HEK293T (cell line): Measurements from ENCODE around the gene PNRC1.

Experiments
- CTCF ChIA-PET: fragments of 350-600 bp; formaldehyde crosslinking; extraction: SDS; loops from one replicate; lab custom pipeline; 2021; ENCODE audit warnings: antibody characterized with exemption, inconsistent platforms; lab: Yijun Ruan, JAX
- POLR2A ChIA-PET: fragments of 350-600 bp; formaldehyde crosslinking; extraction: SDS; loops from one replicate; lab custom pipeline; 2020; ENCODE audit warnings: antibody characterized with exemption, inconsistent platforms; lab: Yijun Ruan, JAX
- DNase-seq: peaks from one replicate; pipeline ENCODE4 v3.0.0; 2012; ENCODE audit warnings: mixed read lengths; ENCODE audit errors: extremely low spot score
- ARNT ChIP-seq: fragments of 450-650 bp; IDR thresholded peaks from 2 replicates; pipeline ENCODE4 v1.6.1; 2017; ENCODE audit warnings: mild to moderate bottlenecking
- BHLHE40 ChIP-seq: fragments of 450-650 bp; IDR thresholded peaks from 2 replicates; pipeline ENCODE4 v1.6.1; 2016; ENCODE audit warnings: mild to moderate bottlenecking, moderate library complexity, borderline replicate concordance
- CTBP1 ChIP-seq: fragments of 450-650 bp; IDR thresholded peaks from 2 replicates; pipeline ENCODE4 v1.6.1; 2016; ENCODE audit warnings: borderline replicate concordance
- ELF4 ChIP-seq: fragments of 450-650 bp; IDR thresholded peaks from 2 replicates; pipeline ENCODE4 v1.6.1; 2017; ENCODE audit warnings: antibody characterized with exemption
- FOXA1 ChIP-seq: fragments of 450-650 bp; IDR thresholded peaks from 2 replicates; pipeline ENCODE4 v1.6.1; 2016; ENCODE audit warnings: mild to moderate bottlenecking
- FOXK2 ChIP-seq: fragments of 450-650 bp; IDR thresholded peaks from 2 replicates; pipeline ENCODE4 v1.6.1; 2016; ENCODE audit warnings: mild to moderate bottlenecking
- FOXM1 ChIP-seq: fragments of 450-650 bp; IDR thresholded peaks from 2 replicates; pipeline ENCODE4 v1.6.1; 2017; ENCODE audit warnings: mild to moderate bottlenecking, borderline replicate concordance
- HDGF ChIP-seq: fragments of 450-650 bp; IDR thresholded peaks from 2 replicates; pipeline ENCODE4 v1.6.1; 2017; ENCODE audit warnings: antibody characterized with exemption, borderline replicate concordance
- L3MBTL2 ChIP-seq: fragments of 450-650 bp; conservative IDR thresholded peaks from 2 replicates; pipeline ENCODE4 v1.6.1; 2016; ENCODE audit warnings: mild to moderate bottlenecking
- LEF1 ChIP-seq: fragments of 450-650 bp; IDR thresholded peaks from 2 replicates; pipeline ENCODE4 v1.6.1; 2017; ENCODE audit warnings: mild to moderate bottlenecking, borderline replicate concordance
- NFRKB ChIP-seq: fragments of 450-650 bp; IDR thresholded peaks from 2 replicates; pipeline ENCODE4 v1.6.1; 2016; ENCODE audit warnings: mild to moderate bottlenecking, moderate library complexity
- SP1 ChIP-seq: fragments of 450-650 bp; IDR thresholded peaks from 2 replicates; pipeline ENCODE4 v1.6.1; 2017
- SUZ12 ChIP-seq: fragments of 450-650 bp; IDR thresholded peaks from 2 replicates; pipeline ENCODE4 v1.6.1; 2016; ENCODE audit warnings: mild to moderate bottlenecking
- TARDBP ChIP-seq: fragments of 450-650 bp; IDR thresholded peaks from 2 replicates; pipeline ENCODE4 v1.6.1; 2016
- ZNF384 ChIP-seq: fragments of 450-650 bp; IDR thresholded peaks from 2 replicates; pipeline ENCODE4 v1.6.1; 2016
- TF ChIP-seq, protein P1 (sequence below): fragments of 450-650 bp; IDR thresholded peaks from 2 replicates; pipeline ENCODE4 v1.6.1; 2016

Gene PNRC1

DNA sequence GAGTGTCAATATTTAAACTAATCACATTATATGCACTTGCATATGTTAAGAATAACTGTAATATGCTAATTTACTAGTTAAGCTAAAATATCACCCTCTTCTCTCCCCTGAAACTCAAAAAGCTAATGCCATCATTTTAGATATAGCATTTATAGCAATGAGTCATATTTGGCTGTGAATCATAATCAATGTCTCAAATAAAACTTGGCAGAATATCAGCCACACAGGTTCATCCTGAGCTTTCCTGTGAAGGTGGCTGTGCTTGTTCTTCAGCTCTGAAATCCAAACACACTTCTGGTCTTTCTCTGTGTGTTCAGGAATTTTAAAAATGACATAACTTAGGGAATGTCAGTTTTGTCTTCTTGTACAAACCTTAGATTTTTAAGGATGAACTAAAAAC, 12.8 kb upstream of the PNRC1 start:
- DNase-seq, result no peak
- ChIA-PET CTCF (no interaction called here), POLR2A (interaction anchor here (1.7 kb wide), 1 partner anchor 13 kb away, joined by 5 read pairs; the partner anchor contains the start of gene PNRC1)
- no peak for TF ChIP-seq FOXA1
- TF ChIP-seq CTBP1, result no peak
- TF ChIP-seq LEF1, result no peak
- TF ChIP-seq NFRKB, result no peak
- TF ChIP-seq FOXM1, result no peak
- TF ChIP-seq, protein P1, sequence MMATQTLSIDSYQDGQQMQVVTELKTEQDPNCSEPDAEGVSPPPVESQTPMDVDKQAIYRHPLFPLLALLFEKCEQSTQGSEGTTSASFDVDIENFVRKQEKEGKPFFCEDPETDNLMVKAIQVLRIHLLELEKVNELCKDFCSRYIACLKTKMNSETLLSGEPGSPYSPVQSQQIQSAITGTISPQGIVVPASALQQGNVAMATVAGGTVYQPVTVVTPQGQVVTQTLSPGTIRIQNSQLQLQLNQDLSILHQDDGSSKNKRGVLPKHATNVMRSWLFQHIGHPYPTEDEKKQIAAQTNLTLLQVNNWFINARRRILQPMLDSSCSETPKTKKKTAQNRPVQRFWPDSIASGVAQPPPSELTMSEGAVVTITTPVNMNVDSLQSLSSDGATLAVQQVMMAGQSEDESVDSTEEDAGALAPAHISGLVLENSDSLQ, result no peak
- TF ChIP-seq TARDBP, result no peak
- no peak for TF ChIP-seq SP1
- no peak for TF ChIP-seq SUZ12
- TF ChIP-seq ARNT, result no peak
- TF ChIP-seq BHLHE40, result no peak
- no peak for TF ChIP-seq ZNF384
- TF ChIP-seq ELF4, result no peak
- no peak for TF ChIP-seq HDGF
- no peak for TF ChIP-seq L3MBTL2
- TF ChIP-seq FOXK2, result no peak

DNA sequence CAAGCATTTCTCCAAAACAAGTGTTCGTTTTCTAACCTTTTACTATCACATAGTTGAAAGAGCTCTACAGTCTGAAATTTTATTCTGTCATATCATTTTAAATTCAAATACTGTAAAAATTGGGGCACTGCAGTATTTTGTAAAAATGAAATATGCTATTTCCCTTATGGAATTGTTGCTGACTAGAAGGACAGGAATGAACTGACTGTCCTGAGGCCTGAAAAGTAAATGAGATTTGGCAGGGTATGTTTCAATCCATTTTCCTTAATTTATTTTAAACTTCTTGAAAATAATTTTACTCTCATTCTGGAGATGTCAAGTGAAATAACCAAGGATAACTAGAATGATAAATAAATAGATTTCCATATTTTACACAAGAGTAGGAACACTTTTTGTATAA, 11.9 kb upstream of the PNRC1 start:
- CTCF ChIA-PET, result no interaction called here
- POLR2A ChIA-PET, result interaction anchor here (1.9 kb wide), 1 partner anchor 12 kb away, joined by 12 read pairs; the partner anchor contains the start of gene PNRC1
- DNase-seq, result no peak
- no peak for TF ChIP-seq NFRKB
- TF ChIP-seq L3MBTL2, result no peak
- TF ChIP-seq BHLHE40, result no peak
- TF ChIP-seq SUZ12, result no peak
- no peak for TF ChIP-seq SP1
- no peak for TF ChIP-seq TARDBP

DNA sequence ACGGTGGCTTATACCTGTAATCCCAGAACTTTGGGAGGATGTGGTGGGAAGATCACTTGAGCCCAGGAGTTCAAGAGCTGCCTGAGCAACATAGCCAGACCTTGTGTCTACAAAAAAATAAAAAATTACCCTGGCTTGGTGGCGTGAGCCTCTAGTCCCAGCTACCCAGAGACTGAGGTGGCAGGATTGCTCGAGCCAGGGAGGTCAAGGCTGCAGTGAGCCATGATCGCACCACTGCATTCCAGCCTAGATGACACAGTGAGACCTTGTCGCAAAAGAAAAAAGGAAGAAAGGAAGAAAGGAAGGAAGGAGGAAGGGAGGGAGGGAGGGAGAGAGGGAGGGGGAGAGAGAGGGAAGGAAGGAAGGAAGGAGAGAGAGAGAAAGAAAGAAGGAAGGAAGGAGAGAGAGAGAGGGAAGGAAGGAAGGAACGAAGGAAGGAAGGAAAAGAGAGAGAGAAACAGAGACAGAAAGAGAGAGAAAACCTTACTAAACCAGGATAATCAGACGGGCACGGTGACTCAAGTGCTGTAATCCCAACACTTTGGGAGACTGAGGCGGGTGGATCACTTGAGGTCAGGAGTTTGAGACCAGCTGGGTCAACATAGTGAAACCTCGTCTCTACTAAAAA, 10.9 kb upstream of the PNRC1 start:
- POLR2A ChIA-PET, result interaction anchor here (1.9 kb wide), 1 partner anchor 11 kb away, joined by 12 read pairs; the partner anchor contains the start of gene PNRC1

DNA sequence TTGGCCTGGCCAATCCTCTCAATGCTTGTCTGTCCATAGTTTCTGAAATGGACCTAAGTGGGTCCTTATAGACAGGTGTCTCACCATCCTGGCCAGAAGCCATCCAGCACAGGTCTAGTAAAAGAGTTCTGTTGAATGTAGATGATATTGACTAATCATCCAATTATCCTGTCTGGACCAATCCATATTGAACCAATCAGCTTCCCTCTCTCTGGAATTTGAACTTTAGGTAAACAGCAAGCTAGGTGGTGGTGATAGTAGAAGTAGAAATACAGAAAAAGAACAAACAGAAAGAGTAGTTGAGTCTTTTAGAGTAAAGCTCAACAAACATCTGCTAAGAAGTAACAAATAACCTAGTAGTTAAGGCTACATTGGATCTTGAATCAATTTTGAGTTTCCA, 9.5 kb upstream of the PNRC1 start:
- POLR2A ChIA-PET, result interaction anchor here (1.5 kb wide), 1 partner anchor 9 kb away, joined by 4 read pairs; the partner anchor contains the start of gene PNRC1

More for the DNA sequence above, 10.9 kb upstream of the PNRC1 start:
- TF ChIP-seq ELF4 (no peak), ZNF384 (no peak), HDGF (no peak), TARDBP (no peak), FOXA1 (no peak), FOXM1 (no peak), ARNT (no peak), LEF1 (no peak), BHLHE40 (no peak), SP1 (no peak), CTBP1 (no peak), FOXK2 (no peak), SUZ12 (no peak), NFRKB (no peak)
- TF ChIP-seq, protein P1, result no peak
- DNase-seq, result no peak
- CTCF ChIA-PET, result no interaction called here

DNA sequence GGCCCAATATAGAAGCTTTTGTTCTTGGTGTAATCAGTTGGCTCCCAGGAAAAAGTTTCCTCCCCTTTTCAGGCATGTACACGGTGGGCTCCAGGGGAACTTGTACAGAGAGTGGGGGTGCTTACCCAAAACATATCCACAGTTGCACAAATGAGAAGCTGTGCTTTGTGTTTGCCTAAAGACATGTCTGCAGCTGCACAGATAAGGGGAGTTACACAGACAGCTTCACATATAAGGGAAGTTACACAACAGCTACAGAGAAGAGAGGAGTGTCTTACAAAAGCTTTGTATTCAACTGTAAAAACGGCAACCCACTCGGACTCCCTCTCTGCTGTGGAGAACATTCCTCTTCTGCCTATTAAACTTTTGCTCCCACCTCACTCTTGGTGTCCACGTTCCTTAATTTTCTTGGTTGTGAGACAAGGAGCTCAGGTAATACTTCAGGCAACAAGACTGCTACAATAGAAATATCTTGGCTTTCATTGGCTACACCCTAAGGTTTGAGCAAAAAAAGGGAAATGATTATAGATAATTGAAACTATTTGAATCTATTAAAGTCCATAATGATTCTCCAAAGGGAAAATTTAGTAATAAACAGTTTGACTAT, 7.4 kb upstream of the PNRC1 start:
- POLR2A ChIA-PET, result interaction anchor here (0.9 kb wide), 1 partner anchor 9 kb away, joined by 3 read pairs; no protein-coding TSS in a partner anchor
- CTCF ChIA-PET, result interaction anchor here (0.6 kb wide), 1 partner anchor 38 kb away, joined by 3 read pairs; no protein-coding TSS in a partner anchor
- no peak for TF ChIP-seq SP1
- TF ChIP-seq ARNT, result no peak
- no peak for TF ChIP-seq LEF1
- no peak for TF ChIP-seq L3MBTL2
- no peak for TF ChIP-seq BHLHE40
- no peak for TF ChIP-seq NFRKB
- no peak for TF ChIP-seq FOXK2
- no peak for TF ChIP-seq ZNF384
- TF ChIP-seq CTBP1, result no peak
- no peak for TF ChIP-seq TARDBP
- no peak for TF ChIP-seq FOXM1
- TF ChIP-seq ELF4, result no peak
- TF ChIP-seq, protein P1, result no peak
- TF ChIP-seq FOXA1, result no peak
- no peak for TF ChIP-seq SUZ12
- TF ChIP-seq HDGF, result no peak
- no peak for DNase-seq

More for the DNA sequence above, 9.5 kb upstream of the PNRC1 start:
- CTCF ChIA-PET, result no interaction called here
- TF ChIP-seq FOXM1 (no peak), SUZ12 (no peak), NFRKB (no peak)
- DNase-seq, result no peak

DNA sequence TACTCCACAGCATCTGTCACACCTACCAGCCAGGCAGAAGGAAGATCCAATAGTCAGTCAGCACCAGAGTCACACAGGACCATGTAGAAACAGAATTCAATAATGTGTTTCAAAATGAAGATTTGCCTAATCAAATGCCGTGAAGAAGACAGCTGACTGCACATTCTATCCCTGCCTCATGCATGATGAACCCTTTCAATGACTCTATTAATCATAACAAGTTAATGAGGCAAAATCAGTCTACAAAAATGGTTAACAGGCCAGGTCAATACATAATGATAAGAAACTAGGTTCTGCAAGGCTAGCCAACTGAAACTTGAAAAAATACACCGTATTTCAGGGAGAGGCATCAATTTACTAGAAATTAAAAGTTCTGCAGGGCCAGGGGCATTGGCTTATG, 6.7 kb upstream of the PNRC1 start:
- TF ChIP-seq ELF4 (no peak), SUZ12 (no peak), ZNF384 (no peak), ARNT (no peak), LEF1 (no peak), CTBP1 (no peak), NFRKB (no peak), SP1 (no peak), FOXM1 (no peak), BHLHE40 (no peak)
- ChIA-PET POLR2A (no interaction called here), CTCF (interaction anchor here (0.6 kb wide), 2 partner anchors 30 to 131 kb away, joined by 3 to 7 read pairs; no protein-coding TSS in a partner anchor)
- no peak for DNase-seq
